OCI-LY3 (cell line): Measurements from ENCODE around the gene MED27.

Experiments
- CTCF ChIP-seq: fragments of 200-600, 300-600 bp; sonication (generic); IDR thresholded peaks from 2 replicates; pipeline ENCODE4 v1.5.1; 2014; ENCODE audit warnings: antibody characterized with exemption, low read length, low read depth
- EZH2phosphoT487 ChIP-seq: fragments of 200-600 bp; shearing (Covaris generic); IDR thresholded peaks from 2 replicates; pipeline ENCODE4 v1.6.1; 2018; ENCODE audit warnings: antibody characterized with exemption, mixed run types, low read depth

GRCh38 chr9:131977109-131977838, 102.4 kb downstream of the MED27 start:
- no peak for TF ChIP-seq CTCF
- TF ChIP-seq EZH2phosphoT487 = no peak
